NCI-H524 (cell line): ENCODE results near the gene HSP90AB1.

Source experiments
- DNase-seq, 2 experiments: peaks; one replicate each; lab custom pipeline; 2025; lab: John Stamatoyannopoulos, UW

HSP90AB1 gene

GRCh38 chr6:44246663-44247337, at the start of gene HSP90AB1:
TSS of gene HSP90AB1 (plus strand) at chr6:44247101. CDS start at chr6:44248630, 1,529 bp downstream.
- DNase-seq: peak; percentile 92 to 98

GRCh38 chr6:44198684-44199083, 48.2 kb upstream of the HSP90AB1 start:
- no peak for DNase-seq

GRCh38 chr6:44199883-44200282, 47.0 kb upstream of the HSP90AB1 start:
- no peak for DNase-seq

- DNase-seq: no peak
These were observed 45.7 kb upstream of the HSP90AB1 start for GRCh38 chr6:44201200-44201599.

- DNase-seq: no peak
These were observed 45.1 kb upstream of the HSP90AB1 start for GRCh38 chr6:44201638-44202303.

- DNase-seq: no peak
These were observed 44.4 kb upstream of the HSP90AB1 start for GRCh38 chr6:44202332-44202971.

- no peak for DNase-seq
These were observed 43.7 kb upstream of the HSP90AB1 start for GRCh38 chr6:44202972-44203750.

- no peak for DNase-seq
These were observed 42.9 kb upstream of the HSP90AB1 start for GRCh38 chr6:44203955-44204354.

- no peak for DNase-seq
These were observed 38.9 kb upstream of the HSP90AB1 start for GRCh38 chr6:44207966-44208365.

- no peak for DNase-seq
These were observed 35.6 kb upstream of the HSP90AB1 start for GRCh38 chr6:44211284-44211683.

GRCh38 chr6:44214307-44214706, 32.6 kb upstream of the HSP90AB1 start:
- no peak for DNase-seq

GRCh38 chr6:44216677-44217331, 30.1 kb upstream of the HSP90AB1 start, which contains the start of gene MYMX:
TSS of gene MYMX (plus strand) at chr6:44216926. CDS start at chr6:44217472, 546 bp downstream.
- peak; percentile 25 to 86 for DNase-seq

GRCh38 chr6:44217332-44218143, 29.4 kb upstream of the HSP90AB1 start:
- DNase-seq: peak in 1 of 2 experiments; percentile 30

- peak; percentile 39 to 64 for DNase-seq
These were observed 27.7 kb upstream of the HSP90AB1 start for GRCh38 chr6:44219053-44219814.

- peak in 1 of 2 experiments; percentile 64 for DNase-seq
These were observed 26.8 kb upstream of the HSP90AB1 start for GRCh38 chr6:44219815-44220784.

- DNase-seq: no peak
These were observed 26.0 kb upstream of the HSP90AB1 start for GRCh38 chr6:44220913-44221290.

- peak; percentile 56 to 82 for DNase-seq
These were observed 25.5 kb upstream of the HSP90AB1 start for GRCh38 chr6:44221291-44221960.

- DNase-seq: no peak
These were observed 25.0 kb upstream of the HSP90AB1 start for GRCh38 chr6:44221961-44222335.
